ENCODE measurements around the gene FBXO3. TPM values are rescaled to one million over a fixed set of nuclear protein-coding genes. Genes with fewer than 3 reads are reported as not detected.

FBXO3 gene
- total and polyA plus RNA-seq, 2 of the 13 experiments (the other 11 are each of a cell fraction or from before 2014, with no cell fraction given) = 20.4 to 27.6 TPM

DNA sequence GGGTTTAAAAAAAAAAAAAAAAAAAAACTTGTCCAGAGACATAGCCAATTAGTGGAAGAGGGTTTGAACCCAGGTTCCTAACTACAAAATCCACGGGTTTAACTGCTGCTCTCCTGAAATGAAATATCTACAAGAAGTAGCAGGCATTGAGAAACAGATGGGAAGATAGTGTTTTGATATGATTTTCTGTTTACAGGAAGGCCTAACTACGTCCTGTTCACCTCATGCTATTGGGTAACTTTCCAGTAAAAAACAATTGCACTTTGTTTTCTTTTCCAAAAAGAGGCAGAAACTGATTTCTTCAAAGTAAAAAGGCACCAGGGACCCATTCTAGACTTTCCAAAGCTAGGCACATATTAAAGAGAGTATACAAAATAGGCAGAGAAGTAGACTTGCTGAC is 67.8 kb downstream of the FBXO3 start (continued):
- no peak for TF ChIP-seq GRHL1 (CRISPR knock-in tag; conservative IDR thresholded peaks at IDR 0.05)
- no peak for TF ChIP-seq MLX (CRISPR knock-in tag; IDR thresholded peaks at IDR 0.05)
- TF ChIP-seq, protein P1, sequence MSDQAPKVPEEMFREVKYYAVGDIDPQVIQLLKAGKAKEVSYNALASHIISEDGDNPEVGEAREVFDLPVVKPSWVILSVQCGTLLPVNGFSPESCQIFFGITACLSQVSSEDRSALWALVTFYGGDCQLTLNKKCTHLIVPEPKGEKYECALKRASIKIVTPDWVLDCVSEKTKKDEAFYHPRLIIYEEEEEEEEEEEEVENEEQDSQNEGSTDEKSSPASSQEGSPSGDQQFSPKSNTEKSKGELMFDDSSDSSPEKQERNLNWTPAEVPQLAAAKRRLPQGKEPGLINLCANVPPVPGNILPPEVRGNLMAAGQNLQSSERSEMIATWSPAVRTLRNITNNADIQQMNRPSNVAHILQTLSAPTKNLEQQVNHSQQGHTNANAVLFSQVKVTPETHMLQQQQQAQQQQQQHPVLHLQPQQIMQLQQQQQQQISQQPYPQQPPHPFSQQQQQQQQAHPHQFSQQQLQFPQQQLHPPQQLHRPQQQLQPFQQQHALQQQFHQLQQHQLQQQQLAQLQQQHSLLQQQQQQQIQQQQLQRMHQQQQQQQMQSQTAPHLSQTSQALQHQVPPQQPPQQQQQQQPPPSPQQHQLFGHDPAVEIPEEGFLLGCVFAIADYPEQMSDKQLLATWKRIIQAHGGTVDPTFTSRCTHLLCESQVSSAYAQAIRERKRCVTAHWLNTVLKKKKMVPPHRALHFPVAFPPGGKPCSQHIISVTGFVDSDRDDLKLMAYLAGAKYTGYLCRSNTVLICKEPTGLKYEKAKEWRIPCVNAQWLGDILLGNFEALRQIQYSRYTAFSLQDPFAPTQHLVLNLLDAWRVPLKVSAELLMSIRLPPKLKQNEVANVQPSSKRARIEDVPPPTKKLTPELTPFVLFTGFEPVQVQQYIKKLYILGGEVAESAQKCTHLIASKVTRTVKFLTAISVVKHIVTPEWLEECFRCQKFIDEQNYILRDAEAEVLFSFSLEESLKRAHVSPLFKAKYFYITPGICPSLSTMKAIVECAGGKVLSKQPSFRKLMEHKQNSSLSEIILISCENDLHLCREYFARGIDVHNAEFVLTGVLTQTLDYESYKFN (CRISPR knock-in tag; conservative IDR thresholded peaks at IDR 0.05) = no peak
- no peak for TF ChIP-seq SP4 (CRISPR knock-in tag; IDR thresholded peaks at IDR 0.05)
- TF ChIP-seq PBX3 (CRISPR knock-in tag; IDR thresholded peaks at IDR 0.05; ENCODE audit: borderline replicate concordance) = no peak
- no peak for TF ChIP-seq FLYWCH1 (CRISPR knock-in tag; IDR thresholded peaks at IDR 0.05)
- TF ChIP-seq, protein P2, sequence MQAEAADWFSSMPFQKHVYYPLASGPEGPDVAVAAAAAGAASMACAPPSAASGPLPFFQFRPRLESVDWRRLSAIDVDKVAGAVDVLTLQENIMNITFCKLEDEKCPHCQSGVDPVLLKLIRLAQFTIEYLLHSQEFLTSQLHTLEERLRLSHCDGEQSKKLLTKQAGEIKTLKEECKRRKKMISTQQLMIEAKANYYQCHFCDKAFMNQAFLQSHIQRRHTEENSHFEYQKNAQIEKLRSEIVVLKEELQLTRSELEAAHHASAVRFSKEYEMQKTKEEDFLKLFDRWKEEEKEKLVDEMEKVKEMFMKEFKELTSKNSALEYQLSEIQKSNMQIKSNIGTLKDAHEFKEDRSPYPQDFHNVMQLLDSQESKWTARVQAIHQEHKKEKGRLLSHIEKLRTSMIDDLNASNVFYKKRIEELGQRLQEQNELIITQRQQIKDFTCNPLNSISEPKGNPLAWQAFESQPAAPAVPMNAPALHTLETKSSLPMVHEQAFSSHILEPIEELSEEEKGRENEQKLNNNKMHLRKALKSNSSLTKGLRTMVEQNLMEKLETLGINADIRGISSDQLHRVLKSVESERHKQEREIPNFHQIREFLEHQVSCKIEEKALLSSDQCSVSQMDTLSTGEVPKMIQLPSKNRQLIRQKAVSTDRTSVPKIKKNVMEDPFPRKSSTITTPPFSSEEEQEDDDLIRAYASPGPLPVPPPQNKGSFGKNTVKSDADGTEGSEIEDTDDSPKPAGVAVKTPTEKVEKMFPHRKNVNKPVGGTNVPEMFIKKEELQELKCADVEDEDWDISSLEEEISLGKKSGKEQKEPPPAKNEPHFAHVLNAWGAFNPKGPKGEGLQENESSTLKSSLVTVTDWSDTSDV (CRISPR knock-in tag; IDR thresholded peaks at IDR 0.05) = no peak
- no peak for TF ChIP-seq NFATC3 (CRISPR knock-in tag; IDR thresholded peaks at IDR 0.05)
- TF ChIP-seq AKAP8 (CRISPR knock-in tag; IDR thresholded peaks at IDR 0.05) = no peak
- TF ChIP-seq SOX6 (IDR thresholded peaks at IDR 0.05) = no peak
- peak; percentile 33; the same call in 1 of the 2 replicates for TF ChIP-seq SOX6 (CRISPR knock-in tag; IDR thresholded peaks at IDR 0.05)
- TF ChIP-seq SP1 (IDR thresholded peaks at IDR 0.05) = no peak
- no peak for TF ChIP-seq SP1 (CRISPR knock-in tag; IDR thresholded peaks at IDR 0.05)
- TF ChIP-seq IRF1 (CRISPR knock-in tag; IDR thresholded peaks at IDR 0.05; ENCODE audit: low read depth) = no peak
- TF ChIP-seq ARID4A (CRISPR knock-in tag; IDR thresholded peaks at IDR 0.05; ENCODE audit: borderline replicate concordance) = no peak

All from HepG2 (cell line).